Measurements from ENCODE around the gene SLC1A4. TPM values are rescaled to one million over a fixed set of nuclear protein-coding genes. Genes with fewer than 3 reads are reported as not detected.

Gene SLC1A4
- total and polyA plus RNA-seq, 2 of the 4 experiments (the other 2 are of a cell fraction), result 6.8 to 8.1 TPM

- intact Hi-C loops (cut with micrococcal nuclease), result no loop called here
- H4K20me1 ChIP-seq (ENCODE audit: insufficient read depth, low read length), result no peaks in the 10 kb centered on the region
Measured at GRCh38 chr2:65022189-65022588, 33.0 kb downstream of the SLC1A4 start.

More at GRCh38 chr2:65022189-65022588, 33.0 kb downstream of the SLC1A4 start:
- no peak overlapping the region for H3K56ac ChIP-seq (ENCODE audit: extremely low read depth, insufficient read depth, low read length)
- H2BK120ac ChIP-seq (ENCODE audit: low read depth, low read length), result no peak overlapping the region
- no peak overlapping the region for H3K27ac ChIP-seq (ENCODE audit: insufficient read depth, low read length)
- H4K5ac ChIP-seq (ENCODE audit: low read depth, low read length), result no peak overlapping the region
- no peak for TF ChIP-seq BHLHE40 (IDR thresholded peaks at IDR 0.05; ENCODE audit: low read depth, low read length)
- TF ChIP-seq MAZ (IDR thresholded peaks at IDR 0.05; ENCODE audit: borderline replicate concordance, low read depth, low read length), result no peak
- TF ChIP-seq CEBPB (IDR thresholded peaks at IDR 0.05; ENCODE audit: low read depth, low read length), result no peak
- TF ChIP-seq MXI1 (IDR thresholded peaks at IDR 0.05; ENCODE audit: borderline replicate concordance, low read depth, low read length), result no peak
- TF ChIP-seq RFX5 (IDR thresholded peaks at IDR 0.05; ENCODE audit: low read depth, low read length), result no peak
- no peak for TF ChIP-seq ELK1 (IDR thresholded peaks at IDR 0.05; ENCODE audit: borderline replicate concordance, low read depth, low read length)
- TF ChIP-seq, protein P1, sequence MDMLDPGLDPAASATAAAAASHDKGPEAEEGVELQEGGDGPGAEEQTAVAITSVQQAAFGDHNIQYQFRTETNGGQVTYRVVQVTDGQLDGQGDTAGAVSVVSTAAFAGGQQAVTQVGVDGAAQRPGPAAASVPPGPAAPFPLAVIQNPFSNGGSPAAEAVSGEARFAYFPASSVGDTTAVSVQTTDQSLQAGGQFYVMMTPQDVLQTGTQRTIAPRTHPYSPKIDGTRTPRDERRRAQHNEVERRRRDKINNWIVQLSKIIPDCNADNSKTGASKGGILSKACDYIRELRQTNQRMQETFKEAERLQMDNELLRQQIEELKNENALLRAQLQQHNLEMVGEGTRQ (IDR thresholded peaks at IDR 0.05; ENCODE audit: low read depth, low read length), result no peak
- TF ChIP-seq POLR2A (IDR thresholded peaks at IDR 0.05; ENCODE audit: low read depth, low read length), result no peak
- TF ChIP-seq FOS (IDR thresholded peaks at IDR 0.05; ENCODE audit: low read depth, low read length), result no peak
- TF ChIP-seq NFE2L2 (IDR thresholded peaks at IDR 0.05; ENCODE audit: low read depth, low read length), result no peak
- no peak for TF ChIP-seq RAD21 (IDR thresholded peaks at IDR 0.05; ENCODE audit: low read length)
- TF ChIP-seq SMC3 (IDR thresholded peaks at IDR 0.05; ENCODE audit: low read depth, low read length), result no peak
- no peak for TF ChIP-seq CTCF (conservative IDR thresholded peaks at IDR 0.05; ENCODE audit: low read depth, low read length)
- TF ChIP-seq RCOR1 (IDR thresholded peaks at IDR 0.05; ENCODE audit: insufficient replicate concordance, low read length), result no peak
- no peak for TF ChIP-seq CHD1 (IDR thresholded peaks at IDR 0.05; ENCODE audit: low read depth, low read length)
- no peak for TF ChIP-seq MAFK (IDR thresholded peaks at IDR 0.05; ENCODE audit: low read depth, low read length)
- H2BK5ac ChIP-seq (ENCODE audit: low read depth, low read length, poor library complexity, severe bottlenecking), result no peak overlapping the region
- no peak overlapping the region for H3K4me3 ChIP-seq (ENCODE audit: insufficient read depth, low read depth, low read length)
- no peak overlapping the region for H3K18ac ChIP-seq (ENCODE audit: low read depth, low read length)
- DNase-seq (no peak), ATAC-seq (ENCODE audit: low read depth) (no peak)
- no peak overlapping the region for H2AFZ ChIP-seq (replicated peaks; ENCODE audit: low read length, poor library complexity)
- H3K23ac ChIP-seq (ENCODE audit: low read depth, low read length), result no peak overlapping the region
- WGBS, 2 experiments (ENCODE audit: extremely low coverage in 2 of 2, insufficient read length in 1 of 2), result 100% methylated on average over 1 of the region's 6 CpGs; no CpG with 5 or more reads in 1 of the 2 experiments
- no peak overlapping the region for H3K4me2 ChIP-seq (ENCODE audit: low read depth, low read length)
- H2AK9ac ChIP-seq (replicated peaks; ENCODE audit: low read depth, low read length, poor library complexity), result no peak overlapping the region
- no peak overlapping the region for H2AK5ac ChIP-seq (ENCODE audit: low read depth, low read length)
- H4K8ac ChIP-seq (ENCODE audit: low read depth in 2 of 2, low read length in 2 of 2), result no peak overlapping the region
- no peak overlapping the region for H4K91ac ChIP-seq (ENCODE audit: insufficient read depth, low read depth, low read length)
- no peaks in the 10 kb centered on the region for H3K79me1 ChIP-seq (ENCODE audit: low read depth in 1 of 2, low read length in 2 of 2)
- no peak overlapping the region for H2BK20ac ChIP-seq (ENCODE audit: low read depth, low read length)
- in situ Hi-C loops (cut with MboI; ENCODE audit: low sequenced_read_pairs) (no loop called here), dilution Hi-C loops (cut with HindIII; ENCODE audit: low sequenced_read_pairs, unreplicated experiment) (no loop called here)
- peaks cover 7% of the 10 kb centered on the region; the same call in 1 of the 2 replicates for H3K9me1 ChIP-seq (ENCODE audit: insufficient read depth, low read length)
- ChIA-PET POLR2A (ENCODE audit: unreplicated experiment) (no interaction called here), CTCF (no interaction called here)
- no peak overlapping the region for H2BK15ac ChIP-seq (ENCODE audit: low read depth, low read length)
- H3K9ac ChIP-seq (ENCODE audit: low read depth, low read length), result no peak overlapping the region
- H3K9me3 ChIP-seq (ENCODE audit: control insufficient read depth, insufficient read depth, low read length), result no peaks in the 10 kb centered on the region
- H3K14ac ChIP-seq (replicated peaks; ENCODE audit: low read depth, low read length), result no peak overlapping the region
- H3K36me3 ChIP-seq (ENCODE audit: control insufficient read depth, insufficient read depth, low read length), result peaks cover 35% of the 10 kb centered on the region
- no peaks in the 10 kb centered on the region for H3K27me3 ChIP-seq (ENCODE audit: control insufficient read depth, insufficient read depth, low read length)
- BruUV-seq (replicated peaks), result TSS peak; percentile 72
- no peak overlapping the region for H3K4ac ChIP-seq (ENCODE audit: low read depth, low read length)
- H3K4me1 ChIP-seq (ENCODE audit: control insufficient read depth, insufficient read depth, low read length), result peaks cover 7% of the 10 kb centered on the region

Measured in IMR-90 (cell line).